Large intestine (tissue), 3 donors: ENCODE results near the gene CELA2A. TPM values are rescaled to one million over a fixed set of nuclear protein-coding genes. Genes with fewer than 3 reads are reported as not detected.

Experiments used
- DNase-seq, 2 donors: peaks; one replicate each; pipeline versions ENCODE4 v3.0.0 to v3.0.0-alpha.2; 2013
- H3K27ac ChIP-seq: one replicate; pipeline ENCODE4 v1.5.1; 2013; ENCODE audit warnings: low read length
- H3K27me3 ChIP-seq: 2 replicates; pipeline ENCODE4 v1.6.1; 2013; ENCODE audit warnings: low read length; ENCODE audit not compliant: control insufficient read depth, insufficient read depth
- H3K36me3 ChIP-seq: 2 replicates; pipeline ENCODE4 v1.6.1; 2013; ENCODE audit warnings: low read length; ENCODE audit not compliant: control insufficient read depth, insufficient read depth
- H3K4me1 ChIP-seq: one replicate; pipeline ENCODE4 v1.6.1; 2013; ENCODE audit warnings: low read length; ENCODE audit not compliant: control insufficient read depth, insufficient read depth
- H3K4me3 ChIP-seq: one replicate; pipeline ENCODE4 v1.5.1; 2013; ENCODE audit warnings: low read length
- H3K9me3 ChIP-seq: one replicate; pipeline ENCODE4 v1.6.1; 2013; ENCODE audit warnings: mild to moderate bottlenecking, low read depth, low read length, moderate library complexity; ENCODE audit not compliant: control insufficient read depth
- WGBS: methylation state at CpG from one replicate; pipeline ENCODE4 v1.1.5; 2013; ENCODE audit warnings: low lambda C conversion rate; ENCODE audit not compliant: insufficient coverage; 5-methylcytosine and 5-hydroxymethylcytosine counted together
- polyA plus RNA-seq: library from polyadenylated mRNA; unstranded; fragments of 120-200 nt; gene quantifications from one replicate; pipeline ENCODE4 v1.2.1, GENCODE V29; 2013

Gene CELA2A
- polyA plus RNA-seq, 1 donor = 0.18 TPM

DNA sequence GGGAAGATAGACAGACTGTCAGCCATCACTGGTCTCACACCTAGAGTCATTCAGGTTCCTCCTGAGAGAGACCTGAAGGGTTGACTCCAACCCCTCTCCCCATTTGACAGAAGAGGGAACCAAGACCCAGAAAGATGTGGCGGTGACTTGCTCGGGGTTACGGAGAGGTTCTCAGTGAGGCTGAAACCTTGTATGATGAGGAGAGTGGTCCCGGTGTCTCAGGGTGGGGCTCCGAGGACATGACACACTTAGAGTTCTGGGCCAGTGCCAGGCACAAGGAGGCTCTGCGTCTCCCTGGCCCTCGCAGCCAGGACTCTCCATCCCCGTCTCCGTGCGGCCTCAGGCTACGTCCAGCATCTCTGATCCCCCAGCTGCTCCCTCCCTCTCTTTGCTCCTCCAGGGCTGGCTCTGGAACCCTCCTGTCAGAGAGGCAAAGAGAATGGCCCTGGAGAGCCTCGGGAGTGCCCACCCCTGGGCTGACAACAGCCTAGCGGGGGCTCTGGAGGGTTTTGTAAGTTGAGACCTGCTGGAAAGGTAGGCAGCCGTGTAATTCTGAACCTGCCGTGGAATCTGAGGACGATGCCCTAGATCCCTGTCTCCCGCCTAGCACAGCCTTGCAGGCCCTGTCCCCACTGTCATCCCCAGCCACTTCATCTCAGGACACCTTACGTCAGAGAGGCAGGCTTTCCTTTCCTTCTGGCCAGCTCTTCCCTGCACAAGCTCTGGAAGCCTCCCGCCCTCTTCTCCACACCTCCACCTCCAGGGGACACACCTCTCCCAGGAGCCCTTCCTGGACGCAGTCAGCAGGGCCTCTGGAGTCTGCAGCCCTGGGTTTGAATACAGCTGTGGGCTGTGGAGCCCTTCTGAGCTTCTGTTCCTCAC, 42.7 kb upstream of the CELA2A start:
- Histone ChIP-seq H3K9me3 (no peaks in the 10 kb centered on the region), H3K4me1 (peaks cover 42% of the 10 kb centered on the region), H3K4me3 (no peak overlapping the region), H3K36me3 (peaks cover 22% of the 10 kb centered on the region), H3K27ac (no peak overlapping the region), H3K27me3 (no peaks in the 10 kb centered on the region)
- DNase-seq = no peak
- no CpG with 5 or more reads among the region's 20 CpGs for WGBS

DNA sequence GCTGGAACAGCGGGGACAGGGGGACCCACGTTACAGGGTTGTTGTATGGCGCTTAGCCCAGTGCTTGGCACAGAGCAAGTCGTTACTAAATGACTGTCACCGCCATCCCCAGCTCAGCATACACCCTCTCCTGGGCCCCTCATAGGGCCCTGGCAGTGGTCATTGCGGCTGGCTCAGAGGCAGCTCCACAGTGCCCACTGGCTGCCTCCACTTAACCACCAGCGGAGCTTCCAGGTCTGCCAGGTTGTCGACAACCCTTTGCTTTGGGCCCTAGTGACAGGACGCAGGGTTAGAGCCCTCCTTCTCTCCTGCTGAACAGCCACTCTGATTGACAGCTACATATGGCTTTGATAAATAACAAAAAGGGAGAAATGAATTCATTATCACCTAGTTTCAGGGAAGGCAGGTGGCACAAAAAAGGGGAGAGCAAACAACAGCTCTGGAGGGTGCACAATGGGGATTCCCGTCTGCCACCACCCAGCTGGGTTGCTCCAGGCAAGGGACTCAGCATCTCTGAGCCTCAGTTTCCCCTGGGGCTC, 42.0 kb upstream of the CELA2A start:
- H3K36me3 ChIP-seq = peaks cover 23% of the 10 kb centered on the region
- H3K27me3 ChIP-seq = no peaks in the 10 kb centered on the region
- no peaks in the 10 kb centered on the region for H3K9me3 ChIP-seq
- H3K4me3 ChIP-seq = no peak overlapping the region
- no CpG with 5 or more reads among the region's 10 CpGs for WGBS
- DNase-seq = no peak
- no peak overlapping the region for H3K27ac ChIP-seq
- peaks cover 37% of the 10 kb centered on the region for H3K4me1 ChIP-seq

DNA sequence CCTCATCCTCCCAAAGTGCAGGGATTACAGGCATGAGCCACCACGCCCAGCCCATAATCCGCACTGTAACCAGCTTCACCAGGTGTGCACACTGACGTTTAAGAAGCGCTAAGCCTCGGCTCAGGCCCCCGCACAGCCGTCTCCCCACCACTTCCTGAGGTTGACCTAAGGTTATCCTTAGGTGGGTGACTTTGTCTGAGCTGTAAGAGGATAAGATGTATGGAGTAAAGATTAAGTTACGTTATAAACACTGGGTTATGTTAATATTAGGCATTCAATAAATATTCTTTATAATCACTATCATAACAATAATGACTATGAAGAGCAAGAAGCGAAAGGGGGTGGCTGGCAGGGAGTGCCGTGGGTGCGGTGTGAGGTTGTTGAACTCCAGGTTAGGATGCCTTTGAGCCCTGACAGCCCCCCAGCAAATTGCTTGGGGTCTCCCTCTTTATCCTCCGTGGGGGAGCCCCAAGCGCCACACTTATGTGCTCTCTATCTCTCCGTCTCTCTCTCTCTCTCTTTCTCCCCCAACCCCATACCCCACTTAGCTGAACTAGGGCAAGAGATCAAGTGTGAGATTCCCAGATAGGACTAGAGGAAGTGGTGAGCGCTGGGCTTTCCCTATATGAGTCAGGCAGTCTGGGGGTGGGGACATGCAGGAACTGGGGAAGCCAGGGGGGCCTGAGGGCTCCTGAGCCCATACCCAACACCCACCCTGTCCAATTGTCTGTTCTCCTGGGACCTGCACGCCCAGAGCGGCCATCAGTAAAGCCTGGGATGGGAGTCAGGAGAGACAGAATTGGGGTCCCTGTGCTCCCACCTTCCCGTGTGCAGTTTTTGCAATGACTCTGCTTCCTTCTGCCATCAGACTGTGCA, 39.2 kb upstream of the CELA2A start:
- H3K36me3 ChIP-seq = peaks cover 29% of the 10 kb centered on the region
- peaks cover 4% of the 10 kb centered on the region for H3K9me3 ChIP-seq
- WGBS = 17% methylated on average over 1 of the region's 18 CpGs
- DNase-seq = peak; percentile 73 to 89
- H3K27ac ChIP-seq = peak overlapping the region; percentile 52
- H3K4me1 ChIP-seq = peaks cover 37% of the 10 kb centered on the region
- no peaks in the 10 kb centered on the region for H3K27me3 ChIP-seq
- H3K4me3 ChIP-seq = no peak overlapping the region

DNA sequence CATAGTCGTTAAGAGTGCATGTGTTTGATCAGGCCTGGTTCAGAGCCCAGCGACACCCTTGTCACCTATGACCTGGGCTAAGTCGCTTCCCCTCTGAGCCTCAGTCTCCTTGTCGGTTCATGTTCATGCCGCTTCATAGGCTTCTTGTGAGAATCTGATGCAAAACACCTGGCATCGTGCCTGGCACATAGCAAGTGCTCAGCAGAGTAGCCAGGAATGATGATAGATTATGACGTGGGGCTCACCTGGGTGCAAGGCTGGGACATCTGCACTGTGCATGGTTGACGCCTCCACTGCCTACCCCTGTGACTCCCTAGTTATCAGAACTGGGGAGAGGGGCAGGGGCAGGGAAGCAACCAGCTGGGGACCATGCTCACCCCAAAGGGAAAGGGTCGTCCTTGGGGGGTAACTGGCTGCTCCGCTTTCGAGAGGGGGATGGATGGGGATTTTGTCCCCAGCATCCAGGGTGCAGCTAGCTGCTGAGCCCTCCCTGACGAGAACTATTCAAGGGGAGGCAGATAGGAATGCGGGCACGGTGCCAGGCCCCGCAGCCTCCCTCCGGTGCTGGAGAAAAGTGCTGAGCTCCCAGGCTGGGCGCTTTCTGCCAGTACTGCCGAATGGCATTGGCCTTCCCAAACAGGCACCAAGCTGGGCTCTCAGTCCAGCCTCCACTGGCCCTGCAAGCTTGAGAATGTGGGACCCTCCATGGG, 37.6 kb upstream of the CELA2A start:
- Histone ChIP-seq H3K4me1 (peaks cover 45% of the 10 kb centered on the region), H3K27me3 (no peaks in the 10 kb centered on the region), H3K9me3 (peaks cover 4% of the 10 kb centered on the region), H3K4me3 (no peak overlapping the region), H3K27ac (no peak overlapping the region), H3K36me3 (peaks cover 27% of the 10 kb centered on the region)
- no peak for DNase-seq
- WGBS = no CpG with 5 or more reads among the region's 18 CpGs

DNA sequence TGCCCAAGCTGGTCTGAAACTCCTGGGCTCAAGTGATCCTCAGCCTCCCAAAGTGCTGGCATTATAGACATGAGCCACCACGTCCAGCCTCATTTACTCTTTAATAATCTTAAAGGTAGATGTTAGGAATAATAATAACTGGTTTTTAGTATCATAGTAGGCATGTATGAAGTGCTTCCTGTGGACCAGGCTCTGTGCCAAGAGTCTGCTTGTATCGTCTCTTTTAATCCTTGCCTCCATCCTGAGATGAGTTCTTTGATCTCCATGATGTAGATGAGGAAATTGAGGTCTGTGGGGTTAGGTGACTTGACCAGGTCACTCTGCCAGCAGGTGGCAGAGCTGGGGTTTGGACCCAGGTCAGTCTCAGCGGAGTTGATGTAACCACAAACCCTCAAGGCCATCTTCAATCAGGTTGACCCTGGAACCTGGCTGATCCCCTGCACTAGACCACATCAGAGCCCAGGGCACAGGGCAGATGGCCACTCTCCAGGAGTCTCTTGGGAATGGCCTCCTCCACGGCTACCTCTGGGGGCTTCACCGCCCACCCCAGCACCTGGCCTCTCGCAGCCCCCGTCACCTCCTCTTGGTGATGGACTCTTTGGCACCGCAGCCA, 35.6 kb upstream of the CELA2A start:
- H3K27ac ChIP-seq = peak overlapping the region; percentile 47
- peaks cover 19% of the 10 kb centered on the region for H3K36me3 ChIP-seq
- H3K27me3 ChIP-seq = no peaks in the 10 kb centered on the region
- H3K4me3 ChIP-seq = no peak overlapping the region
- DNase-seq = no peak
- H3K9me3 ChIP-seq = peaks cover 4% of the 10 kb centered on the region
- no CpG with 5 or more reads among the region's 8 CpGs for WGBS
- H3K4me1 ChIP-seq = peaks cover 60% of the 10 kb centered on the region

DNA sequence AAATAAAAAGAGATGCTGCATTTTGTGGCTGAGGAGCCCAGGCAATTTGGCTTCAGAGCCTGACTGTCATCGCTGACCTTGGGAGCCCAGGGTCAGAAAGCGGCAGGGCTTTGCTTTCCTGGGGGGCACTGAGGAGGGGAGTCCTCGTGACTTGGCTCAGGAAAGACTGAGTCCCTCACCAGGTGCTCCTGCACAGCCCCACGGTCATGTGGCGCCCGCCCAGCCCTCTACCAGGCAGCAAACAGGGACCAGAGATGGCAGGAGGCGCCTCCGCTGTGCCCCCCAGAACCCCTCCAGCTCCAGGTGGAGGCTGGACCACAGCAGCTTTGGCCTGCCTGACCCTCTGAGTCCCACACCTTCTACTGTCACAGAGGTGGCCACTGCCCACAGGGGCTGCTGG, 33.7 kb upstream of the CELA2A start:
- H3K4me1 ChIP-seq = peaks cover 61% of the 10 kb centered on the region
- H3K27ac ChIP-seq = peak overlapping the region; percentile 87
- H3K9me3 ChIP-seq = peaks cover 4% of the 10 kb centered on the region
- H3K36me3 ChIP-seq = peaks cover 32% of the 10 kb centered on the region
- no CpG with 5 or more reads among the region's 8 CpGs for WGBS
- no peak overlapping the region for H3K4me3 ChIP-seq
- DNase-seq = no peak
- no peaks in the 10 kb centered on the region for H3K27me3 ChIP-seq

DNA sequence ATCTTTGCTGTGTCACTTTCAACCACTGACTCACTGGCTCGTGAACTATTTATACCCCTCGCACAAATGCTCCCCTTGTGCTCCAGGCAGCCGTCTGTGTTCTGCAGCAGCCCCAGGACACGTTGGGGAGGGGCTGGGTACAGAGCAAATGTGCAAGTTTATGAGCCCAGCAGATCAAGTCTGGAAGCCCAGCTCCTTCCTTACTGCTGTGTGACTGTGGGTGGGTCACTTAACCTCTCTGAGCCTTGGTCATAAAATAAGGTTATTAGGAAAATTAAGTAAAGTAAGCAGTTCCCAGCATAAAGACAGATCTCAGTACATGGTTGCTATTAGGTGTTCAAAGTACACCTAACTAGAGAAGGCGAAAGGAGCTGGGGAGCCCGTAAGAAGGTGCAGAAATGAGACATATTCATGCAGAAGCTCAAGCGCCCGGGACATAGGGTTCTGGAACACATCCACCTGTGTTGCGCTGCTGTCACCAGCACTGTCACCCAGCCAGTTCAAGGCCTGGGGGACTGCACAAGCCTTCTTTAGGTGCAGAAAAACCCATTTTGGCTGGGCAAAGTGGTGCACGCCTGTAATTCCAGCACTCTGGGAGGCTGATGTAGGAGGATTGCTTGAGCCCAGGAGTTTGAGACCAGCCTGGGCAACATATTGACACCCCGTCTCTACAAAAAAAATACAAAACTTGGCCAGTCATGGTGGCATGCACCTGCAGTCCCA, 33.0 kb upstream of the CELA2A start:
- Histone ChIP-seq H3K27ac (peak overlapping the region; percentile 87), H3K9me3 (peaks cover 4% of the 10 kb centered on the region), H3K4me1 (peaks cover 63% of the 10 kb centered on the region), H3K4me3 (no peak overlapping the region), H3K27me3 (no peaks in the 10 kb centered on the region), H3K36me3 (peaks cover 36% of the 10 kb centered on the region)
- no peak for DNase-seq
- no CpG with 5 or more reads among the region's 11 CpGs for WGBS

DNA sequence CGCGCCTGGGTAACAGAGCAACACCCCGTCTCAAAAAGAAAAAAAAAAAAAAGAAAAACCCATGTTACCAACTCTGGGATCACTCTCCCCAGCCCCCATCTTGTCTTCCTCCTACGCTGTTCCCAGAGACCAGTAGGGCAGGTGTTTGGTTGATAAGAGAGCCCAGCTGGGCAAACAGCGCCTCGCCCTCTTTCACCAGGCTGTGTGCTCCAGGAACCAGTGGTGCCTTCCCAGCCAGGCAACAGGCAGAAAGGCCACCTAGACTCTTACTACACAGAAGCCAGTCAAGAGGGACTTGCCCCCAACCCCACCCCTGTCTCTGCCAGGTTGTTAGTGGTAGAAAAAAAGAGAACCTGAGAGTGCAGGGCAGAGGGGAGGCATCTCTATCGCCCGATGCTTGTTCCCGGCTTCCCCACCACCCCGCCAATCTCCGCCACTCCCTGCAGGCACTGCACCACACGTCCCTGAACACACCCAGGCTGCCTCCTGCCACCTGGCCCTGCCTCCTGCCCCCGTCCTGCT, 32.3 kb upstream of the CELA2A start:
- H3K4me3 ChIP-seq = no peak overlapping the region
- whole genome bisulfite sequencing = 20% methylated on average over 1 of the region's 13 CpGs
- H3K9me3 ChIP-seq = peaks cover 4% of the 10 kb centered on the region
- peaks cover 63% of the 10 kb centered on the region for H3K4me1 ChIP-seq
- no peaks in the 10 kb centered on the region for H3K27me3 ChIP-seq
- DNase-seq = peak; percentile 88 to 96
- peaks cover 41% of the 10 kb centered on the region for H3K36me3 ChIP-seq
- H3K27ac ChIP-seq = peak overlapping the region; percentile 87

DNA sequence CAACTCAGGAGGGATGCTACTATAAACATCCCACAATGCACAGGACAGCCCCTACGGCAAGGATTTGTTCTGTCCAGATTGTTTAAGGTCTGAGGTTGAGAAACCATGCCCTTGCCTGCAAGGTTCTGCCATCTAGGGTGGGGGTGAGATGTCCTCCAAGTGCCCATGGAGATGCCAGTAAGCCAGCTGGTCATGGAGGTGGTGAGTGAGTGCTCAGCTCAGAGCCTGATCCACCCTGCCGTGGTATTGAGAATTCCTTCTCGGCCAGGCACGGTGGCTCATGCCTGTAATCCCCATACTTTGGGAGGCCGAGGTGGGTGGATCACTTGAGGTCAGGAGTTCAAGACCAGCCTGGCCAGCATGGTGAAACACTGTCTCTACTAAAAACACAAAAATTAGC, 31.6 kb upstream of the CELA2A start:
- no peak for DNase-seq
- no peaks in the 10 kb centered on the region for H3K27me3 ChIP-seq
- peak overlapping the region; percentile 87 for H3K27ac ChIP-seq
- H3K9me3 ChIP-seq = peaks cover 4% of the 10 kb centered on the region
- H3K4me3 ChIP-seq = no peak overlapping the region
- WGBS = no CpG with 5 or more reads among the region's 5 CpGs
- peaks cover 63% of the 10 kb centered on the region for H3K4me1 ChIP-seq
- H3K36me3 ChIP-seq = peaks cover 49% of the 10 kb centered on the region
